Hematopoietic multipotent progenitor cell (in vitro differentiated cells): ENCODE measurements around the gene DIRAS3. TPM values are rescaled to one million over a fixed set of nuclear protein-coding genes. Genes with fewer than 3 reads are reported as not detected.
A peak's percentile ranks its signal among the peaks of the same experiment; 100 is the strongest.
"Not testable (repeated sequence)": the region's sequence is repeated elsewhere in the genome, so short reads cannot be mapped to it uniquely, and the experiment has no call there.

Source experiments
- DNase-seq, 3 donors: peaks; one replicate each; pipeline ENCODE4 v3.0.0-alpha.2; 2011 to 2015; ENCODE audit warnings: low read depth in 2 of 3, low spot score in 2 of 3
- total RNA-seq: library from RNA; depleted of rRNA; stranded (reverse); fragments of >200 nt; gene quantifications from one replicate; pipeline ENCODE4 v1.2.3, GENCODE V29; 2012

Gene DIRAS3
- total RNA-seq, result 0.27 TPM

GRCh38 chr1:68049941-68050878 lies at the start of gene DIRAS3:
Gene DIRAS3 (minus strand): TSS chr1:68050627. CDS start chr1:68047297, 3,330 bp downstream.
- peak in 2 of 3 donors; percentile 22 to 48 for DNase-seq

- no peak for DNase-seq
Observed at GRCh38 chr1:68093737-68094136, 43.3 kb upstream of the DIRAS3 start.

- no peak for DNase-seq
Observed at GRCh38 chr1:68087184-68087583, 36.8 kb upstream of the DIRAS3 start.

GRCh38 chr1:68085752-68086151 lies 35.3 kb upstream of the DIRAS3 start:
- no peak for DNase-seq

GRCh38 chr1:68083686-68084085 lies 33.3 kb upstream of the DIRAS3 start:
- no peak for DNase-seq

- DNase-seq, result no peak
Observed at GRCh38 chr1:68081775-68082283, 31.4 kb upstream of the DIRAS3 start.

- DNase-seq, result no peak
Observed at GRCh38 chr1:68078647-68079046, 28.2 kb upstream of the DIRAS3 start.

GRCh38 chr1:68074472-68074871 lies 24.0 kb upstream of the DIRAS3 start:
- DNase-seq, result no peak

GRCh38 chr1:68065766-68066165 lies 15.3 kb upstream of the DIRAS3 start:
- no peak for DNase-seq

- not testable (repeated sequence) for DNase-seq
Observed at GRCh38 chr1:68058053-68058452, 7.6 kb upstream of the DIRAS3 start.

GRCh38 chr1:68057564-68057963 lies 7.1 kb upstream of the DIRAS3 start:
- DNase-seq, result no peak

GRCh38 chr1:68057050-68057449 lies 6.6 kb upstream of the DIRAS3 start:
- no peak for DNase-seq

GRCh38 chr1:68051475-68051874 lies 1.0 kb upstream of the DIRAS3 start:
- peak in 2 of 3 donors; percentile 24 to 54 for DNase-seq

- DNase-seq, result no peak
Observed at GRCh38 chr1:68047659-68048026, 2.8 kb downstream of the DIRAS3 start.

- DNase-seq, result no peak
Observed at GRCh38 chr1:68046885-68047658, 3.4 kb downstream of the DIRAS3 start.

- no peak for DNase-seq
Observed at GRCh38 chr1:68046423-68046822, 4.0 kb downstream of the DIRAS3 start.

- DNase-seq, result no peak
Observed at GRCh38 chr1:68045511-68046180, 4.8 kb downstream of the DIRAS3 start.

- DNase-seq, result no peak
Observed at GRCh38 chr1:68043443-68044090, 6.9 kb downstream of the DIRAS3 start.

GRCh38 chr1:68036946-68037345 lies 13.5 kb downstream of the DIRAS3 start:
- no peak for DNase-seq

GRCh38 chr1:68029444-68029843 lies 21.0 kb downstream of the DIRAS3 start:
- no peak for DNase-seq
